Nucleus accumbens (tissue), 56 donors: ENCODE results near the gene PRELID1.

ENCODE experiments used
- DNase-seq, 56 donors: peaks; one replicate each; lab custom pipeline; 2025; lab: John Stamatoyannopoulos, UW

Gene PRELID1

DNA sequence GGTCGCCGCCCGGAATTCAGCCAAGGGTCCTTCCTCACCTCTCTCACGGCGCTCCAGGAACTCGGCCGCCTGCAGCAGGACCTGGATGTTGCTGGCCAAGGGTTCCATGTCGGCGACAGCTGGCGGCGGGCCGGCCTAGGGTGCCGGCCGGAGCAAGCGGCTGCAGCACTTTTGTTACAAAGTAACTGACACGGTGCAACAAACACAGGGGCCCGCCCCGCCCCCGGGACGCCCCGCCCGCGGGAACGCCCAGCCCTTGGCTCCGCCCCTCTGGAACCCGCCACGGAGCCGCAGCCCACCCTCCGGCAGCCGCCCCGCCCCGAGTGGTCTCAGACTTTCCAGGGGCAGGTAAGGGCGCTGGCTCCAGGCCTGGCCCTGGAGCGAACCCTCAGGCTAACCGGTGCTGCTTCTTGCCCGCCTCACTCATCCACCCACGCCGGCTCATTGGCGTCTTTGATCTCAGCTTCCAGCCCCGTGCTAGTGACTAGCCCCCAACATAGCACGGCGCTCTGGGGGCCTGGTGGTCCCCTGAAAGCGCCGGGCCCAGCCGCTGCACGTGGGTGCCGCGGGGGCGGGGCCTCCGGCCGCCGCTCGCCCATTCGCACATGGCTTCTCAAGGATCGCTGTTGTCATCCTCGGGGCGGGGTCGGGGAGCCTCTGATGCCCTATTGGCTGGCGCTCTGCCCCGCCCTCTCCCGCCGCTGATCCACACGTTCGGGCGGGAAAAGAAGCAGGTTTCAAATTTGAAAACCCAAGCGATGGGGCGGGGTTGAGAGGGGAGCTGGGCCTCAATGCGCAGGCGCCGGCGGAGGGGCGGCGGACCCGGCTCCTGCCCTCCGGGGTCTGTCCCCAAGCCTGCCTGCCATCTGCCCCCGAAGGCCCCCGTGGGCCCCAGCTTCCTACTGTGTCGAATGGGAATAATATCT, 8.4 kb downstream of the PRELID1 start, which contains the start of gene MXD3:
TSS of gene MXD3 (minus strand) at position 176 of the 926 bp plus-strand sequence. CDS start at position 108, 68 bp downstream.
- peak in 54 of 56 donors; percentile 33 to 96 (median 82) for DNase-seq

- DNase-seq = no peak
Observed at GRCh38 chr5:177312649-177313181, 9.1 kb downstream of the PRELID1 start.

DNA sequence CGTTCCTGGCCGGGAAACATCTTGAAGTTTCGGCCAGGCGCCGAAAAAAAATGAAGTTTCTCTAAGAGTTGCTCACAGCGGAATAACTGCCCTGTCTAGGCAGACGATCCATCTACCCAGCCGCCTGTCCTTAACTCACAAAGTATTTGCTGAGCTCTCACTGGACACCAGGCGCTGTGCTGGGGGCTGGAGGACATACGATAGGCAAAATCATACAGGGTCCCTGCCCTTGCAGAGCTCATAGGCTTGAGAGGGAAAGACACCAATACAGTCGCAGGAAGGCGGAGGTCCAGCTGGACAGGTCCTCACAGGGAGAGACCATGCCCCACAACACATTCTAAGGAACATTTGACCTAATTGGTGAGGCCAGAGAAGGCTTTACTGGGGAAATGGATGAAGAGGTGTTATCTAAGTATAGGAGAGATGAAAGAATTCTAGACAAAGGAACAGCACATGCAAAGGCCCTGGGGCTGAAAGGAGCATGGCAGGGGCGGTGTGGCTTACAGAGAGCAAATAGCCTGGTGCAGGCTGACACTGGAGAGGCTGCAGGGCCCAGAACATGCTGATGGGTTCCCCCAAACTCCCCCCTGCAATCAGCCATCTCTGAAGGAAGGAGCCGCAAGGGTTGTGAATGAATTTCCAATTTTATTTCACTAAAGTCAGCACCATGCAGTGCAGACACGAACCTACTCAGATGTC, 10.1 kb downstream of the PRELID1 start:
- DNase-seq = no peak

DNA sequence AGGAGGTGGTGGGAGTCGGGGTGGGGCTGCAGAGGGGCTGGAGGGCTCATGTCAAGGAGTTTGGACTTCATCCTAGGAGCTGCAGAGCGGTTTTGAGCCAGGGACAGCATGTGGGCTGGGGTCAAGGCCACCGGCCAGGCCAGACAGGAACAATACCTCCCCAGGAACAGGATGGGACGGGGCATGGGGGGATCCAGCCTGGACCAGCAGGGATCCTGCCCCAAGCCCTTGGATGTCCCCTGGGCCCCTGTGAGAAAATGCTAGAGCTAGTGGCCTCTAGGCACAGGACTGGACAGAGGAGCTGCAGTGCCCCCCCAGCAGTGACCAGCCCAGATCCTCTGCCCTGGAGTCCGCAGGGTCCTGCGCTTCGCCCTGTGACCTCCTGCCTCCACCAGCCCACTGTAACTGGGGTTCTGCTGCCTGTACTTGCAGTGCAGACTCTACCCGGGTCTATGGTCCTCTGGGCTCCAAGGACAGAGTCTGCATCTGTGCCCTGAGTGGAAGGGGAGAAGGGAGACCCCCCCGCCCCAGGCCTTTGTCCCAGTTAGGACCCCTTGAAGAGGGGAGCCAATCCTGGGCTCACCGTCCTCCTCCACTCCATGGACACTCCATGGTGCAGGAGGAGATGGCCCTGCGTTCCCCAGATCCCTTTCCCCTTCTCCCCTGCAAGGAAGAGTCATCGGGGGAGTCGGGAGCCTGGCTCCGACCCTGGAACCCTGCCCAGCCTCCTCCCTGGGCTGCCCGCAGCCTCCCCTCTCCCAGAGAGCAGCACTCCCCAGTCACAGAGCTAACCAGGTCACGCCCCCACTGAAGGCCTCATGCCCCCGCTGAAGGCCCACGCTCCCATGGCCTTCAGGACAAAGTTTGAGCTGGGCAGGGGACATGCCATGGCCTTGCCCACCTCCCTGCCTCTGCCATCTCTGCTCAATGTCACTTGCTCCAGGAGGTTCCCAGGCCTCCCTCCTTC, 11.1 kb downstream of the PRELID1 start:
- no peak for DNase-seq

- no peak for DNase-seq
Observed at GRCh38 chr5:177315411-177315810, 11.8 kb downstream of the PRELID1 start.

DNA sequence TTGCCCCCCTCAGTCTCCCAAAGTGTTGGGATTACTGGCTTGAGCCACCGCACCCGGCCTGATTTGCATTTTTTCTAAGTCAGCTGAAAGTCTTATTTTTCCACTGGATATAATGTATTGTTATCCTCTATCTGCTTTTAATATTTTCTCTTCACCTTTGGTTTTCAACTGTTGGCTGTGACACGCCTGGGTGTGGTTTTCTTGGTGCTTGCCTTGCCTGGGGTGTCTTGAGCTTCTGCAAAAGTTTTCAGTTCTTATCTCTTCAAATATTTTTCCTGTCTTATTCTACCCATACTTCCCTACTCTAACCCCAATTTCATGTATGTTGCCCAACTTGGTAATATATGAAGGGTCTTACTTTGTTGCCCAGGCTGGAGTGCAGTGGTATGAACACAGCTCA, 12.4 kb downstream of the PRELID1 start:
- DNase-seq = no peak

GRCh38 chr5:177317959-177318377, 14.4 kb downstream of the PRELID1 start:
- peak in 37 of 56 donors; percentile 7 to 84 (median 36) for DNase-seq

GRCh38 chr5:177319913-177320588, 16.5 kb downstream of the PRELID1 start:
- no peak for DNase-seq

DNA sequence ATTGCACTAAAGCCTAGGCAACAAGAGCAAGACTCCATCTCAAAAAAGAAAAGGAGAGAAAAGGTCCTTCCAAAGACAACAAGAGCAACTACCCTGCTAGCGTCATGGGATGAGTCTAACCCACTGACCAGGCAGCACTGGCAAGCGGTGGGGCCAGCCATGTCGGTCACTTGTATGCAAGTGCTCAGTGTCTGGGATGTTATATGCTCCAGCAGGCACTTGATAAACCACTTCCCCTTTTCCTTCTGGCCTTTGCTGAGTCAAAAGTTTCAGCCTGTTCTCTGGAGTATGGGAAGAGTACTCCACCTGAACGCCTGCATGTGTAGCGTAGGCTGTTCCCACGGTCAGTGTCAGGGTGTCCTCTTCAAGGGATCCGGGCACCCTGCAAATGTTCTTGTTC, 17.3 kb downstream of the PRELID1 start:
- peak in 2 of 56 donors; percentile 11 to 16 for DNase-seq

- no peak for DNase-seq
Observed at GRCh38 chr5:177325868-177326381, 22.3 kb downstream of the PRELID1 start.

DNA sequence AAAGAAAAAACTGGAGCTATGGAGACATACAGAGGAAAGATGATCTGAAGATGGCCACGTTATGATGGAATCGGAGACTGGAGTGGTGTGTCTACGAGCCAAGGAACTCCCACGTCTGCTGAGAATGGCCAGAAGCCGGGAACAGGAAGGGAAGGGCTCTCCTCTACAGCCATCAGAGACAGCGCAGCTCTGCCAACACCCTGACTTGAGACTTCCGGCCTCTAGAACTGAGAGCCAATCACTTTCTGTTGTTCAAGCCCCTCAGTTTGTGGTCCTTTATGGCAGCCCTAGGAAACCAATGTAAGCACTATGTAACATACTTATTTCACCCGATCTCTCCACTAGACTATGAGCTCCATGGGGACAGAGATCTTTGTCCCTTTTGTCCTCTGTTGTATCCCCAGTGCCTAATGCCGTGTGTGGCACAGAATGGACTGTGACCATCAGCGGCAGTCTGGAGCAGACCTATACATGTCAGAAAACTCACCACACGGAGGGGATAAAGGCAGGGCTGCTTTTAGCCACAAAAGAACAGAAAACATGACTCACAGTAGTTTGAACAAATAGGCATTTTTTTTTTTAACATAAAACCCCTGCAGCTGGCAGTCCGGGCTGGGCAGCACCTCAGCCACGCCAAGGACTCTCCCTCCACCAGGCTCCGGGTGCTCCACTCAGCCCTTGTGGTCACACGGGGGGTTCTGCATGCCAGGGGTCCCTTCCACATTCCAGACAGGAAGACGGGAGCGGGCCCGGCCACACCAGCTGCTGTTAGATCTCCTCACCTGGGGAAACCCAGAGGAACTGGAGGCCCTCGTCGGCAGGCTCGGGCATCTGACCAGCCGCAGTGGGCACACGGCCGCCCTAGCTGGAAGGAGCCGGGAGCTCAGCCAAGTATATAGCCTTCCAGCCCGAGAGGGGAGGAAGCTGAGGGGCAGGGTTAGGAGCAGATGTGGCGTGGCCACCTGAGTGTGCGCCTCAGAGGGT, 24.2 kb downstream of the PRELID1 start:
- no peak for DNase-seq

GRCh38 chr5:177328545-177329231, 25.1 kb downstream of the PRELID1 start:
- no peak for DNase-seq

DNA sequence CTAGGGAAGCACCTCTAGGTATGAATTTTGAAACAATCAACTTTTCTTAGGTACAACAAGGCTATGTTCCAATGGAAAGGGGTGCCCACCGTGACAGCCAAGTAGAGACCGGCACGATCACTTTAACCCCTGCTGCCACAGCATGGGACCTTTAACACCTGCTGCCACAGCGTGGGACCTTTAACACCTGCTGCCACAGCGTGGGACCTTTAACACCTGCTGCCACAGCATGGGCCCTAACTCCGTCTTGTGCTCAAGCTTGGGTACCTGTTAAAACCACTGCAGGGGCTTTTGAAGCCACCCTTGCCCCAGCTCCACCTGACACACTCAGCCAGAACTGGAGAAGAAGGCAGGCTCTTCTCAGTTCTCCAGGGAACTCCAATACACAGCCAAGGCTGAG, 26.3 kb downstream of the PRELID1 start:
- no peak for DNase-seq

DNA sequence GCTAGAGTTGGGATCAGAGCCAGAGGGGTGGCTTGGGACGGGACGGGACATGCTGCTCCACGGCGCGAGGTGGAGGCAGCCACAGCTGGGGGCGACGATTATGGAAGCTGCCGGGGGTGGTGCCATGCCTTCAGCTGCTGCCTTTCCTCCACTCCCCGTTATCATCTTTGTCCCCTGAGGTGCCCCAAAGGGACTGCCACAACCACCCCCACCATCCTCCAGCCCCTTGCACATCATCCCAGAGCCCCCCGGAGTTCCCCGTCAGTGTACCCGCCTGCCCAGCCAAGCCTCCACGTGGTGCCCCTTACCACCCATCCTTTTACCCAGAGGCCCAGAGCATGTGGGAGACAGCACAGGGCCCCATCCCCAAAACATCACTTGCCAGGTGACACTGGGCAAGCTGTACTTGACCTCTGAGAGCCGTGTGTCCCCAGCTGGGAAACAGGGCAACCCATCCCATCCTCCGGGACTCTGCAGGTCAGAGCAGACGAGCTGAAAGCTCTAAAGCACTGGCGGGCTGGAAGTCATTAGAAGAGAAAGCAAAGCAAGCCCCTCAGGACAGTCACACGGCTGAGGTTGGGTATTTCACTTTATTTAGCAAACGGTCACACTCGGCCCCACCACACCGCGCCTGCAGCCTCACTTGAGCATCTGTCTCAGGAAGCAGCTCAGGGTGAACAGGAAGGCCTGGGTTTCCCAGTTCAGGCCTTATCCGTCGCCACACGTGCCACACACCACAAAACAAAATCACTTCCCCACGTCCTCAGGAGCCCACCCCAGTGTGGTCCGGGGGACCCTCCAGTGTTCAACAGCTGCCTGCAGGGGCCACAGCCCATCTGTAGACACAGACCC, 27.6 kb downstream of the PRELID1 start:
- no peak for DNase-seq

GRCh38 chr5:177332031-177332895, 28.7 kb downstream of the PRELID1 start:
- DNase-seq = no peak

DNA sequence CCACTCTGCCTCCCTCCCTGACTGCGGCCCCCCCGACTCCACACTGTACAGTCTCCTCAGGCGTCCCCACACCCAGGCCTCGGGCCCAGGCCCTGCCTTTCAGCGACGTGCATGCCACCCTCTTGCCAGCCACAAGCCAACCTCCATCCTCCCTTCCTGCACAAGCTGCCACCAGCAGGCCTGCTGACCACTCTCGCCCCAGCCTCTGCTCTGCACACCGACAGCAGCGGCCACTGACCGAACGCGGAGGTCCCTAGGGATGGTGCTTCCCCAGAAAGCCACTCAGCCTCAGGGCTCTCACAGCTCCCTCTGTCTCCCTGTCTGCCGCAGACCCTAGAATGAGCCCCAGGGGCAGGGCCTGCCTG, 29.3 kb downstream of the PRELID1 start:
- no peak for DNase-seq
